HCT116 (cell line): ENCODE data around the gene RCOR3. TPM values are rescaled to one million over a fixed set of nuclear protein-coding genes. Genes with fewer than 3 reads are reported as not detected.

Experiments used
- ATAC-seq: fragments of 200-7000 bp; cut with Tn5 transposase; 2 replicates; pipeline ENCODE4 v1.9.1; 2020; ENCODE audit warnings: mild to moderate bottlenecking, moderate library complexity
- BruUV-seq: library from RNA; stranded (reverse); fragments of 400-500 nt; replicated peaks from 2 replicates; lab custom pipeline; 2021; lab: Mats Ljungman, UMichigan
- CTCF ChIA-PET: fragments of 300-600 bp; sonication (Branson Sonifier 250); formaldehyde crosslinking; loops from one replicate; lab custom pipeline; 2021; ENCODE audit warnings: antibody characterized with exemption; lab: Charles Lee
- POLR2A ChIA-PET: fragments of 300-600, 350-600 bp; sonication (Branson Sonifier 250); formaldehyde crosslinking; loops from one replicate; lab custom pipeline; 2021; ENCODE audit warnings: antibody characterized with exemption; lab: Charles Lee
- RAD21 ChIA-PET, 2 experiments: fragments of 300-600 bp; sonication (Branson Sonifier 250); formaldehyde crosslinking; loops; one replicate each; lab custom pipeline; 2023; ENCODE audit warnings: low total read pairs in 2 of 2; ENCODE audit not compliant: uncharacterized antibody in 2 of 2, unreplicated experiment in 2 of 2, low non-redundant PET in 1 of 2; lab: Charles Lee
- DNase-seq: peaks from one replicate; pipeline ENCODE4 v3.0.0-alpha.2; 2010; ENCODE audit warnings: low read depth, low spot score
- H2AFZ ChIP-seq: fragments of 200-600 bp; shearing (Covaris generic), sonication (generic); 2 replicates; pipeline ENCODE4 v1.6.1; 2017; ENCODE audit warnings: low read depth, mixed run types, mixed read lengths, antibody characterized with exemption, low read length; ENCODE audit not compliant: poor library complexity, severe bottlenecking
- H3K27ac ChIP-seq: 2 replicates; pipeline ENCODE4 v1.5.1; 2012; ENCODE audit warnings: low read depth, low read length
- H3K27me3 ChIP-seq: fragments of 200-600 bp; sonication (generic); 2 replicates; pipeline ENCODE4 v1.6.1; 2016; ENCODE audit warnings: mixed run types, low read length, mixed read lengths; ENCODE audit not compliant: insufficient read depth
- H3K36me3 ChIP-seq, 2 experiments: fragments of 200-500 bp in 1 of 2; fragments of 200-600 bp in 1 of 2; sonication (Bioruptor generic) in 1 of 2; sonication (generic) in 1 of 2; 2 replicates each; pipeline versions ENCODE4 v1.5.1 to v1.6.1; 2014 to 2016; ENCODE audit warnings: low read length in 2 of 2, inconsistent platforms in 1 of 2, mixed read lengths in 1 of 2, mixed run types in 1 of 2; ENCODE audit not compliant: insufficient read depth in 2 of 2, control insufficient read depth in 1 of 2
- H3K4me1 ChIP-seq, 2 experiments: fragments of 200-600 bp in 1 of 2; sonication (generic) in 1 of 2; 2 replicates each; pipeline versions ENCODE4 v1.5.1 to v1.6.1; 2012 to 2017; ENCODE audit warnings: low read length in 2 of 2, inconsistent platforms in 1 of 2, mild to moderate bottlenecking in 1 of 2, mixed read lengths in 1 of 2, mixed run types in 1 of 2, moderate library complexity in 1 of 2; ENCODE audit not compliant: insufficient read depth in 2 of 2, control insufficient read depth in 1 of 2
- H3K4me2 ChIP-seq: fragments of 200-600 bp; sonication (generic); 2 replicates; pipeline ENCODE4 v1.6.1; 2017; ENCODE audit warnings: mixed run types, low read length, mixed read lengths
- H3K4me3 ChIP-seq, 2 experiments: fragments of 200-600 bp in 1 of 2; sonication (generic) in 1 of 2; replicated peaks in 1 of 2; 2 replicates each; pipeline ENCODE4 v1.5.1; 2011 to 2016; ENCODE audit warnings: low read length in 2 of 2, control low read depth in 1 of 2, low read depth in 1 of 2, mild to moderate bottlenecking in 1 of 2, mixed read lengths in 1 of 2, mixed run types in 1 of 2
- H3K79me2 ChIP-seq: fragments of 200-600 bp; sonication (generic); 2 replicates; pipeline ENCODE4 v1.6.1; 2017; ENCODE audit warnings: mild to moderate bottlenecking, mixed run types, low read length, moderate library complexity, mixed read lengths; ENCODE audit not compliant: insufficient read depth
- H3K9ac ChIP-seq: fragments of 200-600 bp; sonication (generic); 2 replicates; pipeline ENCODE4 v1.6.1; 2016; ENCODE audit warnings: low read length, mixed read lengths
- H3K9me2 ChIP-seq: fragments of 200-600 bp; sonication (generic), shearing (Covaris generic); 2 replicates; pipeline ENCODE4 v1.6.1; 2017; ENCODE audit warnings: mixed run types, mild to moderate bottlenecking, moderate library complexity; ENCODE audit not compliant: insufficient read depth
- H3K9me3 ChIP-seq, 2 experiments: fragments of 200-500 bp in 1 of 2; fragments of 200-600 bp in 1 of 2; sonication (Bioruptor generic) in 1 of 2; sonication (generic) in 1 of 2; 2 replicates each; pipeline ENCODE4 v1.6.1; 2014 to 2017; ENCODE audit warnings: low read length in 2 of 2, mixed read lengths in 2 of 2, inconsistent platforms in 1 of 2, low read depth in 1 of 2, mild to moderate bottlenecking in 1 of 2, mixed run types in 1 of 2, moderate library complexity in 1 of 2; ENCODE audit not compliant: control insufficient read depth in 1 of 2, insufficient read depth in 1 of 2
- H4K20me1 ChIP-seq: fragments of 200-600 bp; sonication (generic), shearing (Covaris generic); 2 replicates; pipeline ENCODE4 v1.6.1; 2017; ENCODE audit warnings: mixed run types, mild to moderate bottlenecking, moderate library complexity; ENCODE audit not compliant: insufficient read depth
- CEBPB ChIP-seq: IDR thresholded peaks from 2 replicates; pipeline ENCODE4 v1.6.1; 2012; ENCODE audit warnings: low read depth
- FOSL1 ChIP-seq: IDR thresholded peaks from 2 replicates; pipeline ENCODE4 v1.6.1; 2012; ENCODE audit warnings: low read depth
- JUND ChIP-seq: IDR thresholded peaks from 2 replicates; pipeline ENCODE4 v1.6.1; 2012
- SP1 ChIP-seq: IDR thresholded peaks from 2 replicates; pipeline ENCODE4 v1.6.1; 2012; ENCODE audit warnings: low read depth
- ZFX ChIP-seq: fragments of 450-650 bp; IDR thresholded peaks from 2 replicates; pipeline ENCODE4 v1.6.1; 2017
- intact Hi-C: fragments of 100-400 bp; cut with micrococcal nuclease; formaldehyde crosslinking; loops from 2 replicates; pipeline ENCODE4 v1.10.0; 2022
- total RNA-seq: library from RNA; stranded (reverse); gene quantifications from one replicate; pipeline ENCODE4 v1.2.1, GENCODE V29; 2021; ENCODE audit not compliant: unreplicated experiment
- TF ChIP-seq, protein P1 (sequence below), 3 experiments: fragments of 200-600 bp in 1 of 3; sonication (generic) in 1 of 3; IDR thresholded peaks in 2 of 3; conservative IDR thresholded peaks in 1 of 3; 2 replicates each; pipeline ENCODE4 v1.5.1; 2012 to 2017; ENCODE audit warnings: low read depth in 2 of 3, low read length in 2 of 3, antibody characterized with exemption in 1 of 3, borderline replicate concordance in 1 of 3, control low read depth in 1 of 3, mild to moderate bottlenecking in 1 of 3, mixed read lengths in 1 of 3, mixed run types in 1 of 3, moderate library complexity in 1 of 3; ENCODE audit not compliant: insufficient read depth in 1 of 3
- TF ChIP-seq, protein P2 (sequence below): IDR thresholded peaks from 2 replicates; pipeline ENCODE4 v1.6.1; 2012
- TF ChIP-seq, protein P3 (sequence below): IDR thresholded peaks from 2 replicates; pipeline ENCODE4 v1.6.1; 2012

Gene RCOR3
- total RNA-seq, 1 experiment from 2014 or later = 25.7 TPM

DNA sequence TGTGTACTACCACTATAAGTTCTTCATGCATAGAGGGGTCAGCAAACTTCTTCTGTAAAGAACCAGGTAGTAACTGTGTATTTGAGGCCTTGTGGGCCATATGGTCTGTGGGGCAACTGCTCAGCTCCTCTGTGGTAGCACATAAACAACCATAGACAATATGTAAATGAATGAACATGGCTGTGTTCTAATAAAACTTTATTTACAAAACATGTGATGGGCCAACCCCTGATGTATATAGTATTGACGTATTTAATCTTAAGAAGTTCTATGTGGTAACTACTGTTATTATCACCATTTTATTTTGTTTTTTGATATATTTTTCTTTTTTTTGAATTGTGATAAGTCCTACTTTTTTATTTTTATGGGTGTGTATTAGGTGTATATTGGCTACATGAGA lies 82.8 kb downstream of the RCOR3 start:
- Histone ChIP-seq H2AFZ (no peak overlapping the region), H3K4me1 (peaks cover 3 to 24% of the 10 kb centered on the region in 2 experiments; a peak in 2 of 4 replicates), H3K27me3 (no peaks in the 10 kb centered on the region), H3K36me3 (no peaks in the 10 kb centered on the region), H3K79me2 (no peaks in the 10 kb centered on the region), H3K4me2 (no peak overlapping the region), H3K27ac (no peak overlapping the region), H3K9me2 (no peaks in the 10 kb centered on the region), H4K20me1 (no peaks in the 10 kb centered on the region), H3K9me3 (no peaks in the 10 kb centered on the region), H3K4me3 (no peak overlapping the region), H3K9ac (no peak overlapping the region)
- no peak for ATAC-seq
- ChIA-PET RAD21 (no interaction called here), CTCF (no interaction called here), POLR2A (no interaction called here)
- intact Hi-C loops = no loop called here
- no peak for DNase-seq
- TF ChIP-seq, protein P1, sequence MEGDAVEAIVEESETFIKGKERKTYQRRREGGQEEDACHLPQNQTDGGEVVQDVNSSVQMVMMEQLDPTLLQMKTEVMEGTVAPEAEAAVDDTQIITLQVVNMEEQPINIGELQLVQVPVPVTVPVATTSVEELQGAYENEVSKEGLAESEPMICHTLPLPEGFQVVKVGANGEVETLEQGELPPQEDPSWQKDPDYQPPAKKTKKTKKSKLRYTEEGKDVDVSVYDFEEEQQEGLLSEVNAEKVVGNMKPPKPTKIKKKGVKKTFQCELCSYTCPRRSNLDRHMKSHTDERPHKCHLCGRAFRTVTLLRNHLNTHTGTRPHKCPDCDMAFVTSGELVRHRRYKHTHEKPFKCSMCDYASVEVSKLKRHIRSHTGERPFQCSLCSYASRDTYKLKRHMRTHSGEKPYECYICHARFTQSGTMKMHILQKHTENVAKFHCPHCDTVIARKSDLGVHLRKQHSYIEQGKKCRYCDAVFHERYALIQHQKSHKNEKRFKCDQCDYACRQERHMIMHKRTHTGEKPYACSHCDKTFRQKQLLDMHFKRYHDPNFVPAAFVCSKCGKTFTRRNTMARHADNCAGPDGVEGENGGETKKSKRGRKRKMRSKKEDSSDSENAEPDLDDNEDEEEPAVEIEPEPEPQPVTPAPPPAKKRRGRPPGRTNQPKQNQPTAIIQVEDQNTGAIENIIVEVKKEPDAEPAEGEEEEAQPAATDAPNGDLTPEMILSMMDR (IDR thresholded peaks at IDR 0.05 in 2 of 3, conservative IDR thresholded peaks at IDR 0.05 in 1 of 3; ENCODE audit: borderline replicate concordance in 1 of 3, insufficient read depth in 1 of 3, low read depth in 2 of 3, low read length in 2 of 3) = no peak
- BruUV-seq = no TSS peak

DNA sequence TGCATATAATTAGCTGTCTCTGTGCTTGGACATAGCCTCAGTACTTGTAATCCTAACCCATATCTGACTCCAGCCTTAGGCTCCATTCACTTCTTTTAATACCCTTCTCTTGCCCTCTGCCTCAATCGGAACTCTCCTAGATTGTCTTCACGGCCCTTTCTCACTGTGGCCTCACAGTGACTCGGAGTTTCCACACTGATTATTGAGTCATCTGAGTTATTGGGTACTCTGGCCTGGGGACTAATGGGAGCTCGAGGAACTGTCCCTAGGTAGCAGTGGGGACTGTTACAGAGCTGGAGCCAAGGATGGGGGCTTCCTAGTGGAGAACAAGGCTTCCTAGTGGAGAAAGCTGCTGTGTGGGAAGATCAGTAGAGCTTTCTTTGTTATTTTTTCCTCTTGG lies 84.4 kb downstream of the RCOR3 start:
- ChIA-PET RAD21 (no interaction called here), POLR2A (no interaction called here), CTCF (no interaction called here)
- intact Hi-C loops = no loop called here
- ATAC-seq = no peak
- H3K27me3 ChIP-seq = no peaks in the 10 kb centered on the region
- no peak overlapping the region for H3K4me3 ChIP-seq
- BruUV-seq = no TSS peak
- no peak overlapping the region for H3K27ac ChIP-seq
- no peaks in the 10 kb centered on the region for H3K79me2 ChIP-seq
- no peak overlapping the region for H2AFZ ChIP-seq
- H3K9ac ChIP-seq = no peak overlapping the region
- H4K20me1 ChIP-seq = no peaks in the 10 kb centered on the region
- H3K4me1 ChIP-seq = peaks cover 3 to 24% of the 10 kb centered on the region in 2 experiments; a peak in 2 of 4 replicates
- H3K9me3 ChIP-seq = no peaks in the 10 kb centered on the region
- no peaks in the 10 kb centered on the region for H3K36me3 ChIP-seq
- H3K4me2 ChIP-seq = peak overlapping the region; percentile 19; the same call in 1 of the 2 replicates
- TF ChIP-seq, protein P2, sequence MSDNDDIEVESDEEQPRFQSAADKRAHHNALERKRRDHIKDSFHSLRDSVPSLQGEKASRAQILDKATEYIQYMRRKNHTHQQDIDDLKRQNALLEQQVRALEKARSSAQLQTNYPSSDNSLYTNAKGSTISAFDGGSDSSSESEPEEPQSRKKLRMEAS = no peak
- TF ChIP-seq ZFX = no peak
- TF ChIP-seq SP1 = peak; percentile 32
- peak; percentile 51 for TF ChIP-seq JUND
- TF ChIP-seq FOSL1 = peak; percentile 67
- TF ChIP-seq CEBPB = 0 out of 2 replicates have a peak, but pooled peaks have one; percentile 41
- TF ChIP-seq, protein P3, sequence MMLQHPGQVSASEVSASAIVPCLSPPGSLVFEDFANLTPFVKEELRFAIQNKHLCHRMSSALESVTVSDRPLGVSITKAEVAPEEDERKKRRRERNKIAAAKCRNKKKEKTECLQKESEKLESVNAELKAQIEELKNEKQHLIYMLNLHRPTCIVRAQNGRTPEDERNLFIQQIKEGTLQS = peak; percentile 28; the same call in 1 of the 2 replicates
- no peaks in the 10 kb centered on the region for H3K9me2 ChIP-seq
- DNase-seq = no peak
